Hypothalamus (tissue), 51 donors: ENCODE results near the gene HIVEP1.
A peak's percentile ranks its signal among the peaks of the same experiment; 100 is the strongest.
"Not testable (repeated sequence)": the region's sequence is repeated elsewhere in the genome, so short reads cannot be mapped to it uniquely, and the experiment has no call there.

Experiments
- DNase-seq, 51 donors: peaks; one replicate each; lab custom pipeline; 2025; lab: John Stamatoyannopoulos, UW

The HIVEP1 gene

GRCh38 chr6:12173181-12173580, 161.1 kb downstream of the HIVEP1 start:
- DNase-seq = no peak

- no peak for DNase-seq
Observed at GRCh38 chr6:12173661-12174060, 161.5 kb downstream of the HIVEP1 start.

- DNase-seq = no peak
Observed at GRCh38 chr6:12174878-12175277, 162.8 kb downstream of the HIVEP1 start.

- peak in 3 of 51 donors; percentile 6 to 19 (median 12) for DNase-seq
Observed at GRCh38 chr6:12175626-12176025, 163.5 kb downstream of the HIVEP1 start.

- DNase-seq = not testable (repeated sequence)
Observed at GRCh38 chr6:12176782-12177181, 164.7 kb downstream of the HIVEP1 start.

GRCh38 chr6:12178521-12178920, 166.4 kb downstream of the HIVEP1 start:
- DNase-seq = no peak

GRCh38 chr6:12181481-12181880, 169.4 kb downstream of the HIVEP1 start:
- no peak for DNase-seq

GRCh38 chr6:12182676-12183075, 170.6 kb downstream of the HIVEP1 start:
- no peak for DNase-seq

- no peak for DNase-seq
Observed at GRCh38 chr6:12185081-12185673, 173.1 kb downstream of the HIVEP1 start.

GRCh38 chr6:12186528-12186927, 174.4 kb downstream of the HIVEP1 start:
- DNase-seq = no peak

- no peak for DNase-seq
Observed at GRCh38 chr6:12189150-12189549, 177.0 kb downstream of the HIVEP1 start.

- DNase-seq = no peak
Observed at GRCh38 chr6:12189661-12190060, 177.5 kb downstream of the HIVEP1 start.

GRCh38 chr6:12190252-12190651, 178.1 kb downstream of the HIVEP1 start:
- DNase-seq = no peak

- no peak for DNase-seq
Observed at GRCh38 chr6:12196326-12196936, 184.3 kb downstream of the HIVEP1 start.

GRCh38 chr6:12198851-12199250, 186.7 kb downstream of the HIVEP1 start:
- DNase-seq = no peak

GRCh38 chr6:12200015-12200564, 188.0 kb downstream of the HIVEP1 start:
- no peak for DNase-seq

GRCh38 chr6:12200761-12201160, 188.6 kb downstream of the HIVEP1 start:
- no peak for DNase-seq

GRCh38 chr6:12203001-12203400, 190.9 kb downstream of the HIVEP1 start:
- no peak for DNase-seq

GRCh38 chr6:12208190-12208589, 196.1 kb downstream of the HIVEP1 start:
- DNase-seq = no peak

- no peak for DNase-seq
Observed at GRCh38 chr6:12208673-12209072, 196.6 kb downstream of the HIVEP1 start.
